Esophagus squamous epithelium (tissue), 5 donors: ENCODE measurements around the gene CCNB1. TPM values are rescaled to one million over a fixed set of nuclear protein-coding genes. Genes with fewer than 3 reads are reported as not detected.

Experiments used
- DNase-seq: peaks from one replicate; lab custom pipeline; 2025; lab: John Stamatoyannopoulos, UW
- H3K27ac ChIP-seq, 4 donors: fragments of 200-600 bp; sonication (generic); one replicate each; pipeline ENCODE4 v1.5.1; 2016 to 2019; ENCODE audit warnings: mild to moderate bottlenecking in 1 of 4
- H3K27me3 ChIP-seq, 4 donors: fragments of 200-600 bp; sonication (generic); 1 replicate in 3 of 4; 2 replicates in 1 of 4; pipeline versions ENCODE4 v1.5.1 to v1.6.0; 2017 to 2021; ENCODE audit warnings: antibody characterized with exemption in 1 of 4
- H3K36me3 ChIP-seq, 3 donors: fragments of 200-600 bp; sonication (generic); one replicate each; pipeline ENCODE4 v1.5.1; 2016 to 2019
- H3K4me1 ChIP-seq, 3 donors: fragments of 200-600 bp; sonication (generic); one replicate each; pipeline ENCODE4 v1.5.1; 2017 to 2019
- H3K4me3 ChIP-seq, 4 donors: fragments of 200-600 bp; sonication (generic); 1 replicate in 3 of 4; 2 replicates in 1 of 4; pipeline ENCODE4 v1.5.1; 2016 to 2019; ENCODE audit warnings: mild to moderate bottlenecking in 2 of 4, moderate library complexity in 1 of 4
- H3K9me3 ChIP-seq, 3 donors: fragments of 200-600 bp; sonication (generic); one replicate each; pipeline ENCODE4 v1.5.1; 2016 to 2019
- CTCF ChIP-seq, 6 experiments: fragments of 450-650 bp in 4 of 6; fragments of 200-600 bp in 2 of 6; sonication (generic) in 2 of 6; IDR thresholded peaks; one replicate each; pipeline ENCODE4 v1.5.1; 2016 to 2019; ENCODE audit warnings: antibody characterized with exemption in 6 of 6, mild to moderate bottlenecking in 4 of 6, moderate library complexity in 4 of 6
- POLR2A ChIP-seq, 4 donors: fragments of 450-650 bp; IDR thresholded peaks; one replicate each; pipeline ENCODE4 v1.6.1; 2017; ENCODE audit warnings: antibody characterized with exemption in 4 of 4, mild to moderate bottlenecking in 4 of 4, moderate library complexity in 3 of 4
- WGBS, 2 donors: methylation state at CpG; one replicate each; pipeline ENCODE4 v1.1.5; 2018; 5-methylcytosine and 5-hydroxymethylcytosine counted together
- intact Hi-C: fragments of 100-400 bp; cut with DNase I; formaldehyde crosslinking; loops from one replicate; pipeline ENCODE4 v1.15.0; 2022
- total RNA-seq, 4 donors: library from RNA; depleted of rRNA; stranded (reverse); fragments of >200 nt; gene quantifications; one replicate each; pipeline ENCODE4 v1.1.0, GENCODE V29; 2016
- donor health status: DM: yes; HTN: yes; CAD: no.

Gene CCNB1
- total RNA-seq, 4 donors from 2014 or later: 26.7 to 96.0 (median 57.1) TPM

GRCh38 chr5:69184621-69185020, 17.7 kb downstream of the CCNB1 start:
- Histone ChIP-seq H3K9me3 (no peaks in the 10 kb centered on the region), H3K27ac (no peak overlapping the region), H3K27me3 (no peaks in the 10 kb centered on the region), H3K4me3 (no peak overlapping the region), H3K36me3 (no peaks in the 10 kb centered on the region), H3K4me1 (peaks cover 3 to 11% (median 6%) of the 10 kb centered on the region in 3 donors)
- no peak for TF ChIP-seq POLR2A (IDR thresholded peaks at IDR 0.05)
- TF ChIP-seq CTCF (IDR thresholded peaks at IDR 0.05): no peak
- WGBS, 2 donors: 71 to 92% methylated on average over 1 of the region's 1 CpG
- intact Hi-C loops: no loop called here
- DNase-seq: no peak

DNA sequence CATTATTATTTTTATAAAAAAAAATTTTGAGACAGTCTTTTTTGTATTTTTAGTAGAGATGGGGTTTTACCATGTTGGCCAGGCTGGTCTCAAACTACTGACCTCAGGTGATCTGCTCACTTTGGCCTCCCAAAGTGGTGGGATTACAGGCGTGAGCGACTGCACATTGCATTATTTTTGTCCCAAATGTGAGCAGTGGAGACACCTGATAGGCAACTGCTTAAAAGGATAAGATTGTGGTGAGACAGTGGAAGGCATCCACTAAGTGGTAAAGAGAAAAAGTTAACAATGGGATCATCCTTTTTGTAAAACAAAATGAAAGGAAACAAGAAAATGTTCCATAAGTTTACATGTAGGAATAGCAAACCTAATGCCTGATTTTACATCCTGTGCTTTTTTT, 20.4 kb downstream of the CCNB1 start:
- no peak for TF ChIP-seq POLR2A (IDR thresholded peaks at IDR 0.05)
- no peak for TF ChIP-seq CTCF (IDR thresholded peaks at IDR 0.05)
- WGBS, 2 donors: 93 to 100% methylated on average over 2 of the region's 2 CpGs
- no peak for DNase-seq
- Histone ChIP-seq H3K36me3 (no peaks in the 10 kb centered on the region), H3K4me3 (no peak overlapping the region), H3K4me1 (peaks cover 7 to 20% (median 15%) of the 10 kb centered on the region in 3 donors), H3K27ac (no peak overlapping the region), H3K9me3 (no peaks in the 10 kb centered on the region), H3K27me3 (no peaks in the 10 kb centered on the region)
- intact Hi-C loops: no loop called here

GRCh38 chr5:69188811-69189161, 21.8 kb downstream of the CCNB1 start:
- no peaks in the 10 kb centered on the region for H3K36me3 ChIP-seq
- peak overlapping the region; percentile 53 to 92 (median 63) for H3K4me3 ChIP-seq
- 13 to 22% methylated on average over 8 of the region's 8 CpGs for WGBS, 2 donors
- H3K9me3 ChIP-seq: no peaks in the 10 kb centered on the region
- no peaks in the 10 kb centered on the region for H3K27me3 ChIP-seq
- no peak for DNase-seq
- intact Hi-C loops: no loop called here
- H3K27ac ChIP-seq: peak overlapping the region; percentile 75 to 85 (median 79)
- H3K4me1 ChIP-seq: peaks cover 7 to 20% (median 15%) of the 10 kb centered on the region in 3 donors
- TF ChIP-seq POLR2A (IDR thresholded peaks at IDR 0.05) (no peak), CTCF (IDR thresholded peaks at IDR 0.05) (no peak)

DNA sequence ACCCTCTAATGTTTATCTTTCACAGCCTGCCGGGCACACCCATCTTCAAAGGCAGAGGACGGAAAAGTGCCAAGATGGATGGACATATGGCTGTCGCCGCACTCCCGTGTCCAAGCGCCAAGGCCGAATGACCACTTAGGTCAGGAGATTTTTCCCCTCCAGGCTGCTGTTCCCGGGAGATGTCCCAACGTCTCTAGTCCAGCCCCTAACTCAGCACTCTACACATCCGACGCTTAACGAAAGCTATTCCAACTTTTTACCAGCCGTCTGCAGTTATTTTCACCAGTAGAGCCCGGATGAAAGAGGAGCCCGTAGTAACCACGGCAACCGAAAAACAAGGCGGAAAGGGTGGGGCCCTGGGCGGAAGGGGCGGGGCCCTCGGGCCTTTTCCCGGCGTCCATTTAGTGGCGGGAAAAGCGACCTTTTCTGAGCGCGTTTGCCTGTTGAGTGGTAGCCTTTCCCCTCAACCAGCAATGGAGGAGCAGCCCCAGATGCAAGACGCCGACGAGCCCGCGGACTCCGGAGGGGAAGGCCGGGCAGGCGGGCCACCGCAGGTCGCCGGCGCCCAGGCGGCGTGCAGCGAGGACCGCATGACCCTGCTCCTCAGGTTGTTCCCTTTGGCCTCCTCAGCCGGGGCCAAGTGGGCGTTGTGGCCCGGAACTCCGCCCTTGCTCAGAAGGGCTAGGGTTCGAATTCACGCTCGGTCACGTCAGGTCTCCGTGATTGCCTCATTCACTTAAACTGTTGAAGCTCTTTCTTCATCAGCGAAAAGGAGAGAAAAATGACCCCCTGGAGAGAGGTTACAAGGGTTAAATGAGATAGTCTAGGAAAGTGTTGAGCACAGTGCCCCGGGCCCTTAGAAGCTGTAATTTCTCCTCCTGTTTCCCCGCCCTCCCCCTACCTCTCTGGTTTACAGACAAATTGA, 22.5 kb downstream of the CCNB1 start, which contains the start of gene CENPH:
Gene CENPH (plus strand): TSS at position 422 of the 925 bp plus-strand sequence. CDS start 52 bp downstream, at position 474.
- WGBS, 2 donors: 0 to 1% methylated on average over 18 to 30 of the region's 55 CpGs
- TF ChIP-seq CTCF (IDR thresholded peaks at IDR 0.05) (no peak), POLR2A (IDR thresholded peaks at IDR 0.05) (no peak)
- no peaks in the 10 kb centered on the region for H3K27me3 ChIP-seq
- H3K36me3 ChIP-seq: no peaks in the 10 kb centered on the region
- peak within 1 kb of the TSS; percentile 53 to 92 (median 63) for H3K4me3 ChIP-seq
- H3K27ac ChIP-seq: peak within 1 kb of the TSS; percentile 75 to 85 (median 79)
- peaks cover 7 to 20% (median 15%) of the 10 kb centered on the region in 3 donors for H3K4me1 ChIP-seq
- H3K9me3 ChIP-seq: no peaks in the 10 kb centered on the region
- intact Hi-C loops: no loop called here
- DNase-seq: peak; percentile 19

DNA sequence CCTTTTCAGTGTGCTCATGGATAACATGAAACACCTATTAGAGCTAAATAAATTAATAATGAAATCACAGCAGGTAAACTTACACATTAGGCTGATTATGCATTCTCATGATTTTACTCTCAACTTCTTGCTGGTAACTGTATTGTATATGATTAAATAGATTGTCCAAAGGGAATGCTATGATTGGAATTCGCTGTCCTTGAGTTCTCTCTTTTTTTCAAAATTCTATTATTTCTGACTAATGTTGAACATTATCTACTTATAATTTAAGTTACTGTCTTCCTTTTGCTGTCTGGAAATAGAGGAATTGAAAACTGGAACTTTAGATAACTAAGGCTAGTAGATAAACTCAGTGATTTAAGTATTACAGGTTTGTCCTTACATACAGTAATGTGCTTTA, 35.5 kb downstream of the CCNB1 start:
- no peak for TF ChIP-seq CTCF (IDR thresholded peaks at IDR 0.05)
- no peak for TF ChIP-seq POLR2A (IDR thresholded peaks at IDR 0.05)
- no peaks in the 10 kb centered on the region for H3K9me3 ChIP-seq
- peaks cover 0 to 4% (median 0%) of the 10 kb centered on the region in 3 donors for H3K36me3 ChIP-seq
- H3K27me3 ChIP-seq: no peaks in the 10 kb centered on the region
- WGBS, 2 donors: 89 to 100% methylated on average over 1 of the region's 1 CpG
- no peak for DNase-seq
- no peak overlapping the region for H3K4me3 ChIP-seq
- intact Hi-C loops: no loop called here
- H3K27ac ChIP-seq: no peak overlapping the region
- no peaks in the 10 kb centered on the region for H3K4me1 ChIP-seq
